Stimulated activated CD4-positive, alpha-beta T cell treated with anti-CD3 and anti-CD28 coated beads, TNF-alpha, amount 100 ng/mL, for 4 hours (primary cell): Measurements from ENCODE around the gene IMPDH2.

Experiments
- DNase-seq, 3 experiments: peaks; one replicate each; pipeline ENCODE4 v3.0.0-alpha.2; 2020; ENCODE audit warnings: low read depth in 3 of 3

The IMPDH2 gene

GRCh38 chr3:49006408-49007067 is 22.7 kb downstream of the IMPDH2 start:
- no peak for DNase-seq

- DNase-seq = no peak
Observed at GRCh38 chr3:49005998-49006397, 23.2 kb downstream of the IMPDH2 start.

GRCh38 chr3:49005303-49005680 is 23.9 kb downstream of the IMPDH2 start:
- DNase-seq = no peak

- no peak for DNase-seq
Observed at GRCh38 chr3:49004352-49005302, 24.6 kb downstream of the IMPDH2 start.

- DNase-seq = no peak
Observed at GRCh38 chr3:49001155-49001554, 28.0 kb downstream of the IMPDH2 start.

GRCh38 chr3:48999085-48999858 is 29.9 kb downstream of the IMPDH2 start:
- DNase-seq = no peak

- DNase-seq = no peak
Observed at GRCh38 chr3:48997714-48998637, 31.2 kb downstream of the IMPDH2 start.

- DNase-seq = no peak
Observed at GRCh38 chr3:48997102-48997635, 32.0 kb downstream of the IMPDH2 start.

GRCh38 chr3:48996640-48997039 is 32.6 kb downstream of the IMPDH2 start:
- no peak for DNase-seq

GRCh38 chr3:48993834-48994233 is 35.4 kb downstream of the IMPDH2 start:
- no peak for DNase-seq

GRCh38 chr3:48991851-48992545 is 37.2 kb downstream of the IMPDH2 start:
- no peak for DNase-seq

- no peak for DNase-seq
Observed at GRCh38 chr3:48990636-48991469, 38.3 kb downstream of the IMPDH2 start.

GRCh38 chr3:48989796-48990635 is 39.2 kb downstream of the IMPDH2 start, which contains the start of gene P4HTM:
Gene P4HTM (plus strand): TSS chr3:48990241. CDS start chr3:48990257, 16 bp downstream.
- peak; percentile 62 to 84 (median 79) for DNase-seq

- DNase-seq = no peak
Observed at GRCh38 chr3:48989126-48989795, 39.9 kb downstream of the IMPDH2 start.

- no peak for DNase-seq
Observed at GRCh38 chr3:48985831-48986376, 43.3 kb downstream of the IMPDH2 start.

- no peak for DNase-seq
Observed at GRCh38 chr3:48984663-48985062, 44.5 kb downstream of the IMPDH2 start.

GRCh38 chr3:48983096-48983495 is 46.1 kb downstream of the IMPDH2 start:
- no peak for DNase-seq
